Tibial nerve (tissue), 3 donors: ENCODE results near the gene PINK1.

Experiments used
- POLR2A ChIP-seq, 2 donors: fragments of 450-650 bp; IDR thresholded peaks; one replicate each; pipeline ENCODE4 v1.6.1; 2017; ENCODE audit warnings: antibody characterized with exemption in 2 of 2, mild to moderate bottlenecking in 2 of 2, moderate library complexity in 2 of 2
- TF ChIP-seq, protein P1 (sequence below), 5 experiments: fragments of 200-600 bp in 3 of 5; fragments of 450-650 bp in 2 of 5; sonication (generic) in 3 of 5; IDR thresholded peaks; one replicate each; pipeline ENCODE4 v1.5.1; 2016 to 2019; ENCODE audit warnings: antibody characterized with exemption in 5 of 5, mild to moderate bottlenecking in 3 of 5, moderate library complexity in 2 of 5

DNA sequence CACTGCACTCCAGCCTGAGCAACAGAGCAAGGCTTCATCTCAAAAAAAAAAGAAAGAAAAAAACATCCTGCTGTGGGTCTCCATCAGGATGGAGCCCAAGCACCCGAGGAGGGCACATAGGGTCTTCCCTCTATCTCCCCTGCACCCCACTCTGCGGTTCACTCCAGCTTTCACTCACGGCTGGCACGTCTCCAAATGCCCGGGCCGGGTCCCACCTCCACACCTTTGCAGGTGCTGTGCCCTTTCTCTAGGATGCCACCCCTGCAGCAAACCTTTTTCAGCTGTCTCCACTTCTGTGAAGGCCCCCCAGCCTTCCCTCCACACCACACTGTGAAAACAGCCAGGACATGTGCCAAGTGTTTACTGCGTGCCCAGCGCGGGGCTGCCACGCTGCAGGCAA lies 50.4 kb downstream of the PINK1 start:
- TF ChIP-seq, protein P1, sequence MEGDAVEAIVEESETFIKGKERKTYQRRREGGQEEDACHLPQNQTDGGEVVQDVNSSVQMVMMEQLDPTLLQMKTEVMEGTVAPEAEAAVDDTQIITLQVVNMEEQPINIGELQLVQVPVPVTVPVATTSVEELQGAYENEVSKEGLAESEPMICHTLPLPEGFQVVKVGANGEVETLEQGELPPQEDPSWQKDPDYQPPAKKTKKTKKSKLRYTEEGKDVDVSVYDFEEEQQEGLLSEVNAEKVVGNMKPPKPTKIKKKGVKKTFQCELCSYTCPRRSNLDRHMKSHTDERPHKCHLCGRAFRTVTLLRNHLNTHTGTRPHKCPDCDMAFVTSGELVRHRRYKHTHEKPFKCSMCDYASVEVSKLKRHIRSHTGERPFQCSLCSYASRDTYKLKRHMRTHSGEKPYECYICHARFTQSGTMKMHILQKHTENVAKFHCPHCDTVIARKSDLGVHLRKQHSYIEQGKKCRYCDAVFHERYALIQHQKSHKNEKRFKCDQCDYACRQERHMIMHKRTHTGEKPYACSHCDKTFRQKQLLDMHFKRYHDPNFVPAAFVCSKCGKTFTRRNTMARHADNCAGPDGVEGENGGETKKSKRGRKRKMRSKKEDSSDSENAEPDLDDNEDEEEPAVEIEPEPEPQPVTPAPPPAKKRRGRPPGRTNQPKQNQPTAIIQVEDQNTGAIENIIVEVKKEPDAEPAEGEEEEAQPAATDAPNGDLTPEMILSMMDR (IDR thresholded peaks at IDR 0.05): no peak
- no peak for TF ChIP-seq POLR2A (IDR thresholded peaks at IDR 0.05)
